Fibroblast of skin of right biceps (primary cell): ENCODE results near the gene BMF.
A peak's percentile ranks its signal among the peaks of the same experiment; 100 is the strongest.

Experiments
- DNase-seq: peaks from one replicate; pipeline ENCODE4 v3.0.0-alpha.2; 2013

Gene BMF

DNA sequence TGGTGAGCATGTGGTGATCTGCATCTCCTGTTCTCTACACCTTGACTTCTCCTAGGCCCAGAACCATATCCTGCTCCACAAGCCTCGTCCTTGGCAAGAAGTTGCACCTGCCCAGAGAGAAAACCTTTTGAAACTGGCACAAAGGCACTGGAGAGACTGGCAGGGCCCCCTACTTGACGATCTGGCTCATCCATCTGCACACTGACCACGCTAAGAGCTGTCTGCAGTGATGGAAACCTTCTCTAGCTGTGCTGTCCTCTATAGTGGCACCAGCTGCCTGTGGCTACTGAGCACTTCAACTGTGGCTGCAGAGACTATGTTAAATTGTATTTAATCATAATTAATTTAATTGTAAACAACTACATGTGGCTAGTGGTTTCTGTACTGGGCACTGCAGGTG is 43.5 kb downstream of the BMF start:
- no peak for DNase-seq

DNA sequence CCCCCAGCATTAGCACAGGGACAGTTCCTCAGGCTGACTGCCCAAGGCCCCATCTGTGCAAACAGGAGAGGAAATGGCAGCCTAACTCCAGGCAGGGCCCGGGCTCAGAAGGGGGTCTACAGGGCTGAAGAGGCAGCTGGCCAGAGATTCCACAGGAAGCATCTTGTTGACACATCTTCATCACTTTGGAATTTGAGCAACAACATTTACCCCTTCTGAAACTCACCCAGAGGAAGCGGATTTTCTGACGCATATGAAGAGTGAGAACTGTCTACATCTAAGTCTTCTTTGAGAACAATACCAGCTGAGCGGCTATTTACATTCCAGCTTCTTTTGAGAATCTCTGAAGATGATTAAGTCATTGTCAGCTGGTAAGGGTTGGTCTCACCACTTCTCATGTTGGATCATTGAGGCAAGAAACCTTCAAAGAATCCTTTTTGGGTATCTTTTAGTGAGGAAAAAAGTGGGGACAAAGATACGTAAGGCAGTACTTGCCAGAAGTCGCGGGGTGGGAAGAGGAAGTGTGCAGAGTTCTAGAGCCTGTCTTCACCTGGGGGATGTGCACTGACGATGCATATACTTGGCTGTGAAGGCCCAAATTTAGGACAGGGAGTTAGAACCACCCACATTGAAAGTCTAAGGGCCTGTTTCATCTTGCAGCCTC is 44.3 kb downstream of the BMF start:
- DNase-seq: peak; percentile 96

DNA sequence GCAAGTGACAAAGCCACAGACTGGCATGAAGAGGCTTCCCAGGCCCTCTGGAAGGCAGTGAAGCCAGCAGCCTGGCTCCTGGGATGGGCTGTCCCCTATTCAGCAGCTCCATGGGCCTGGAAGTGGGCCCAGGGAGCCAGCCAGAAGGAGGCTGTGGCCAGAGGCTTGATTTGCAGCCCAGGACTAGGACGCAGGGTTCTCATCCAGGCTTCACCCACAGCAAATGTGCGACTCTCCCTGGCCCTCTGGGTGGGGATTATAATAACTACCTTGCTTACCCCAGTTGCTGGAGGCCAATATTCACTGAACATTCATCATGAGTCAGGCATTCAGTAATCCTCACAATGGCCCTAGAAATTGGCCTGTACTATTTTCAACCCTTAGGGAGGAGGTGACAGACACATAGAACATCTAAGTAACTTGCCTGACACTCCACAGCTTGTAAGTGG is 45.1 kb downstream of the BMF start:
- DNase-seq: peak; percentile 89

DNA sequence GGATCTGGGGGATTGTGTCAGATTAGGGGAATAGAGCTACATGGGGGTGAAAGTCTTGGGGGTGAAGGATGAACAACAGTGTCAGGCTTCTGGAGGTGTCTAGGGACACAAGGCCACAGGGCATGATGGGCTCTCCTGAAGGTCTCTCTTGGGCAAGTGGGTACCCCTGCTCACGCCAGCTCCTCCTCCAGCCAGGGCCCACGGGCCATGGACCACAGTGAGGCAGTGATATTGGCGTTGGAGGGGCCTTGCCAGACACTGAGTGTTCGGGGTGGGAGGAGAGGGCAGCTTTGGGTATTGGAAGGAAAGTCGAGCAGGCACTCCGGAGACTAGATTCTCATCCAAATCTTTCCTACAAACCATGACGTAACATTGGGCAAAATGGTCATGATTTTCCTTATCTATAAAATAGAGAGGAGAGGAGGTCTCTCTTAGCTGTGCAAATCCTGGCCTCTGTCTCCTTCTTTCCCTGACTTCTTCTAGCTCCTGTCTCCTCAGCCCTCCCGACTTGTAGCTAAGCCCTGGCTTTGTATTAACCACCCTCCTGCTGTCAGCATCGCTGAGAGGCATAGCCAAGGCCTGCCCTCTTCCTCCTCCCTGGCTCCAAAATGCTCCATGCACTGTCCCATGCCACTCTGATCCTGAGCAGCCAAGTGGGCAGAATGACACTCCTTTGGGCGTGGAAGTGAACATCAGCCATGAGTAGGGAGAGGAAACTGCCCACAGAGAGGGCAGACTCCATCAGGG is 45.7 kb downstream of the BMF start:
- no peak for DNase-seq

DNA sequence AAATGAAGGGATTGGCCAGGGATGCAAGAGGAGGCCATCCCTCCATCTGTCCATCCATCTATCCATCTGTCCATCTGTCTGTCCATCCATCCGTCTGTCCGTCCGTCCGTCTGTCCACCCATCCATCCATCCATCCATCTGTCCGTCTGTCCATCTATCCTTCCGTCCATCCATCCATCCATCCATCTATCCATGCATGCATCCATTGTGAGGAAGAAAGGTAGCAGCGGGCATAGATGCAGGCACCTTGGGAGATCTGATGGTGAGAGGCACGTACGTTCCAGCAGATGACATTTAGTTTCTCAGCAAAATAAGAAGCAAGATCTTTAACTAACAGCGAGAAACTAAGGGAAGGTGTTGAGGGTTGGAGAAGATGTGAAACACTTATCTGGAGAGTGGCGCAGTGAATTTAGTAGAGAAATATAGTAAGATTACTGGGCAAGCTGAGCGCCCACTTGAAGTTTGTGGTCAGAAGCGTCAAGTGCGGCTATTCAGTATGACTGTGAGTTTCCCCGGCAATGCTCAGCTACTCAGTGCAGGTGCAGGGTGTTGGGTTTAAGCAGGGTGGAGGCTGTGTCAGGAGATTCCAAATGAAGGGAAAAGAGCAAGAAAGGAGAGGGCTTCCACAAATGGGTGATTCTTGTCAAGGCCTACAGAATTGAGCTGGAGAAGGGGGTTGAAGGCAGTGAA is 47.3 kb downstream of the BMF start:
- DNase-seq: no peak

DNA sequence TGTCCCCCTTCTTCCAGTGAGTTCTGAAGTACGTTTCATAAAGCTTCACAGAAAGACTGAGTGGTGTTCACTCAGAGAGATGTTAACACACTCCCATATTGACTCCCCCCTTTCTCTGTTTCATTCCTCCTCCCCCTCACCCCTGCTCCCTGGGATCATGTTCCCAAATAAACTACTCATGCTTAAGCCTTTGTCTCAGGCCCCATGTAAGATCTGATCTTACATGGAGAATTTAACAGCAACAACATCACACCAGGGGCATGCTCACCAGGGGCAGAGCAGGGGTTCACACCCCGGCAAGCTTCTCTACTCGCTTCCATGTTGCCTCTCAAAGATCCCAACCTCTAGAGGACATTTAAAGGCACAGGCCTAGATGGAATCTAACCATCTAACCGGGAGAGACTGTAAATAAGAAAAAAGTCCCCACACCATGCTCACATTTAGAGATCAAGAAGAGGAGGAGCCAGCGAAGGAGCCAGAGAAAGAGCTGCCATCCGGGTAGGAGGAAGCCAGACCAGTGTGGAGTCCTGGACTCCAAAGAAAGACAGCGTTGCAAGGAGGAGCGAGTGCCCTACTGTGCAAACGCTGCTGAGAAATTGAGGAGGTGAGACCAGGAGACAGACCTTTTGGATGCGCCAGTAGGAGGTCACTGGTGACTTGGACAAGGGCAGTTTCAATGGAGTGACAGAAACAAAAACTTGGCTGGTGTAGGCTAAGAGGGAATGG is 48.3 kb downstream of the BMF start:
- no peak for DNase-seq

DNA sequence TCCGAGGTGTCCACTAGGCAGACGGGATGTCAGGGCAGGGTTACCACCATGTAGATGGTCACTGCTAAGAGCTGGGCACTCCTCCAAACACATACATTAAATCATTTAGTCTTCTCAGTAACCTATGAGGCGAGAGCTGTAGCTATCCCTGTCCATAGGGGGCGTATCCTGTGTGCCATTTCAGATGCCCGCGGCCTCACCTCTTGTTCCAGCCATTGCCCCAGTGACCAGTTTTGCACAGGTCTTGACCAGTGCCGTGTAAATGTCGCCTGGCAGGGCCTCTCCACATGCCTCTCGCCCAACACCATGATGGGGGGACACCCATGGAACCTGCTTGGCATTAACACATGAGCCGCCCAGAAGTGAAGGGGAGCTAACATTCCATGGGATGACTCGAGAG is 48.9 kb downstream of the BMF start:
- DNase-seq: no peak

DNA sequence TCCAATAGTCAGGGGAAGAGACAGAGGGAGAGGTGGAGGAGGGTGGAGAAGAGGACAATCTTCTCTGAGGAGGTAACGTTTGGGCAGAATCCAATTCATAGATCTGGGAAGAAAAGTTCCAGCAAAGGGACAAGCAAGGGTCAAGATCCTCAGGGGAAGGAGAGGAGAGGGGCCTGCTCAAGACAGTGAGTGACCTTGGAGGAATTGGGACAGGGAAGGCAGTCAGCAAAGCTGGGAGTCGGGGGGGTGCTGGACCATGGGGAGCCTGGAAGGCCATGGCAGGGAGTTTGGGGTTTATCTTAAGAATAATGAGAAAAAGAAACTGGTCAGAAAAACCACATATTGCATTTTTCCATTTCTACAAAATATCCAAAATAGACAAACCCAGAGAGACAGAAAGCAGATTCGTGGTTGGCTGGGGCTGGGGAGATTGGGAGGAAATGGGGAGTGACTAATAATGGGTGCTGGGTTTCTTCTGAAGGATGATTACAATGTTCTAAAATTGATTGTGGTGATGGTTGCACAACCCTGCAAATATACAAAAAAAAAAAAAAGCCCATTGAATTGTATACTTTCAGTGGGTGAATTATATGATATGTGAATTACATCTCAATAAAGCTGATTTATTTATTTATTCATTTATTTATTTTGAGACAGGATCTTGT is 50.1 kb downstream of the BMF start:
- peak; percentile 82 for DNase-seq

DNA sequence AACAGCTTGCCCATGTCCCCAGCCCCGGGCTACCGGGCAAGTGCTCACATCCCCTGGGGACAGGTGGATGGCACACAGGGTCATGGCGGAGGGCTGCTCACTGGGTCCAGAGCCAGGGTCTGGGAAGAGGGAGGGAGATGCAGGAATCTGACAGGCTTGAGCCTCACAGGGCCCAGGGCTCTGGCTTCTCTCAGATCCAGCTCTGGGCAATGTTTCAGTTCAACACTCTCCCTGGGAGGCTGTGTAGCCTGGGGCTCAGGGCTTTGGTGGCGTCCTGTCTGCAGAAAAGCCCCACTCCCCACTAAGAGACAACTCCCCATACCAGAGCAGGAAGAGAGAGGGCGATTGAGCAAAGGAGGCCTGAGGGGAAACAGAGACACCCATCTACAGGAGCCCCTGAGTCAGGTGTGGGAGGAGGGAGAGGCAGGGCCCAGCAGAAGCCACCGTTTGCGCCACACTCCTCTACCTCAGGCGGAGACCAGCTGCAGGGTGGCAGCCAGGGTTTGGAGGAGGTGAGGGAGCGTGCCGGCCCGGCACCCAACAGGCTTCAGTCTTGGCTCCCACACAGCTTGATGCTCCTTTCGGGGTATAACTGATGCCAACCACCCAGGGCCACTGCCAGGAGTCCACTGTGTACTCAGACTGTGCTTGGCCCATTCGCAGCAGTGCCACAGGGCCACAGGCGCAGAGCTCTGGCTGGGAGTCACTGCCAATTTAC is 52.9 kb downstream of the BMF start:
- no peak for DNase-seq

DNA sequence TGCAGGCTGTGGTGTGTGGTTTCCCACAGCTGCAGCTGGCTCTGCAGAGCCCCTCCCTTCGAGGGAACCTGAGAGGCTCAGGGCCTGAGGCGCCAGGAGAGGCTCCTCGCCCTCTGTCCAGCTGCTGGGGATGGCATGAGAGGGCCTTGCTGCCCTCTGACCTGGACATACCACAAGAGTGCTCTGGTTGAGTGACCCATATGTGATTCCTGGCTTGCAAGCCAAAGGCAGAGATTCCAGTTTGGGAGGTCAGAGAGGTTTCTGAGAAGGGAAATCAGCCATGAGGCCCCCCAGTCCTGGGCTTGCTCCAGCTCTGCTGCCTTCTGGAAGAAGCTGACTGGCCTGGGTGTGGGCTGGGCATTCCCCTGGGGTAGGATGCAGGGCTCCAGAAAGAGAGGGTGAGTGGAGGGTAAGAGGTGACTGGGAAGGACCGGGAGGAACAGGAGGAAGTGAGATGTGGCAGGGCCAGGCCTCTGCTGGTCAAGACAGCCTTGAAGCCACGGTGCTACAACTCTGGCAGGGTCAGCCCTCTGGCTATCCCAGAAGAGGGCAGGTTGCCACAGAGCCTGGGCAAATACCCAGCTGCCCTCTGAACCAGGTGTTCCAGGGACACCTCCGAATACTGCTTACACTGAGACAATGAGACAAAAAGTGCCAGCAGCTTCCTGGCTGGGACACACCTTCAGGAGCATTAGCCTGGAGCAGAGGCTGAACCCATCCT is 53.7 kb downstream of the BMF start:
- no peak for DNase-seq

DNA sequence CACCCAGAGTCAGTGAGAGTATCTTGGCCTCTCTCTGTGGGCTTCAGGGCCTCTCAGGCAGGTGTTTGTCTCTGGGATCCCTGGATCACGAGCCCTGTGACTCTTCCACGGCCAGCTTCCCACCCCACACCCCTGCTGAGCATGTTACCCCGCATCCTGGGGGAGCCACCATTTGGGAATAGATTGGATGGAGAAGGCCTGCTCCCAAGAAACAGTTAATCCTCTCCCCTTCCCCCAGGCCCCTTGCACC is 54.1 kb downstream of the BMF start:
- no peak for DNase-seq

DNA sequence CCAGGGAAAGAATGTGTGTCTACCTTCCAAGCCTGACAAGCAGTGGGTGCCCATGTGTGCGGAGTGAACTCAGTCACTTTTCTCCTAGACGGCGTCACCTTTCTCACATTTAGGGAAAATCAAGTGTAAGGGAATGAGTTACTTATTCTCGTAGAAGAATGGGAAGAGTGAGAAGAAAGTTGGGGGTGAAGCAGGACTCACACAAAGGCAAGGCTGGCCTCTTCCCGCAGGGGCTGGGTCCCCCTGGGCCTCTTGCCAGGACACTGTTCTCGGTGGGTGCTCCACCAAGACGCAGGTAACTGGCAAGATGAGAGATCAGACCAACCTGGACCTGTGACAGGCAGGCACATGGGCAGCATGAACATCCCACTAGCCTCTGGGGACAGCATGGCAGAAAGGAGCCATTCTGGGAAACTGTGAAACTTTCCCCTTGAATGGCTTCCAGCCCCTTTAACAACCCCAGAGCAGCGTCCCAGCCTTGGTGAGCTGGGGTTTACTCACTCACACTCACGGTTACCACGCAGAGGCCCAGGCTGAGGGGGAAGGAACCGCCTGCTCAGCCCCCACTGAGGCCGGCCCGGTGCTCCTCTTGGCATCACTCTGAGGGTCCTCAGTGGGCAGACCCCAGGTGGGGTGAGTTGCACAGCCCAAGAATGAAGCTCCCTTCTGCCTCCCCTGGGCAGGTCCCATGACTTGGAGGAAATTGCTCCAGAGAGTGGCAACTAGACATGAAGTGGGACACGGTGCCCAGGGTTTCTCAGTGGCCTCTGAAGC is 54.7 kb downstream of the BMF start:
- peak; percentile 44 for DNase-seq

DNA sequence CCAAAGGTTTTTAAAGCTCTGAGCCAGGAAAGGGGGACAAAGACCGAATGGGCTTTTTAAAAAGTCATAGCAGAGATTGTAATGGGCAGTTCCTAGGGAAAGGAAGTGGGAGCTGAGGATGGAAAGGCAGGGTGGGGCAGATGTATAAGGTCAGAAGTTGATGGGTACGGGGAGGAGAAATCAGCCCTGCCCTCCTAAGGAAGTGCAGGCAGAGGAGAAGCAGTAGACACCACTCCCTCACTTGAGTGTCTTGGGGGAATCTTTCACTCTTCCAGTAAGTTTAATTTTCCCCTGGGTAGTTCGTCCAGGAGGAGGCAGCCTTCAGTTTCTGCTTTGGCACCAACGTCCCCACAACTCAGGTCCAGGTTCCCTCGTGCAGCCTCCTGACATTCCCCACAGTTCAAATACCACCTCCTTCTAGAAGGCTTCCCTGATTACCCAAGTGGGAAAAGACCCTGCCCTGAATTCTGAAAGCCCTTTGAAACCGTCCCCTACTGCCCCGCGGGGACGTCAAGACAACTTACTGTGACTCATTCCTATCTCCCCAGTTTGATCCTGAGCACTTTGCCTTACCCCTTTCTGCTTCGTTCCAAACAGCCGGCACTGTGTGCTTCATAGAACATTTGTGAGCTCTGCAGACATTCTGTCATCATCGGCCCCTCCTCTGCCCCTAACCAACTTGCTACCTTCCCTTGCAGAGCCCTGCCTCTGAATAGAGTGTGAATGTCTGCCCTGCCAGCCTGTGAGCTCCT is 55.4 kb downstream of the BMF start:
- DNase-seq: no peak

DNA sequence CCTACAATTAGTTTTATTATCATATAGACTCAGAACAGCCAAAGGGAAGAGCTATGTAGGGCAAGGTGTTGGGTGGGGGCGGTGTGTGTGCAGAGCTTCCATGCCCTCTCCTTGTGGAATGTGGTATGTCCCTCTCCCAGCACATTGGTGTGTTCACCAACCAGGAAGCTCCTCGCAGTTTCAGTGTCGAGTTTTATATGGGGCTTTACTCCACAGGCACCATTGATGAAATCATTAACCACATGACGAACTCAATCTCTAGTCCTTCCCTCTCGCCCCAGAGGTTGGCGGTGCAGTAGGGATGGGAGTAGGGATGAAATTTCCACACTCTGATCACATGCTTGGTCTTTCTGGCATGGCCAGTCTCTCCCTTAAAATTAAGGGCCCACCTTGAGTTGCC is 56.1 kb downstream of the BMF start:
- no peak for DNase-seq

DNA sequence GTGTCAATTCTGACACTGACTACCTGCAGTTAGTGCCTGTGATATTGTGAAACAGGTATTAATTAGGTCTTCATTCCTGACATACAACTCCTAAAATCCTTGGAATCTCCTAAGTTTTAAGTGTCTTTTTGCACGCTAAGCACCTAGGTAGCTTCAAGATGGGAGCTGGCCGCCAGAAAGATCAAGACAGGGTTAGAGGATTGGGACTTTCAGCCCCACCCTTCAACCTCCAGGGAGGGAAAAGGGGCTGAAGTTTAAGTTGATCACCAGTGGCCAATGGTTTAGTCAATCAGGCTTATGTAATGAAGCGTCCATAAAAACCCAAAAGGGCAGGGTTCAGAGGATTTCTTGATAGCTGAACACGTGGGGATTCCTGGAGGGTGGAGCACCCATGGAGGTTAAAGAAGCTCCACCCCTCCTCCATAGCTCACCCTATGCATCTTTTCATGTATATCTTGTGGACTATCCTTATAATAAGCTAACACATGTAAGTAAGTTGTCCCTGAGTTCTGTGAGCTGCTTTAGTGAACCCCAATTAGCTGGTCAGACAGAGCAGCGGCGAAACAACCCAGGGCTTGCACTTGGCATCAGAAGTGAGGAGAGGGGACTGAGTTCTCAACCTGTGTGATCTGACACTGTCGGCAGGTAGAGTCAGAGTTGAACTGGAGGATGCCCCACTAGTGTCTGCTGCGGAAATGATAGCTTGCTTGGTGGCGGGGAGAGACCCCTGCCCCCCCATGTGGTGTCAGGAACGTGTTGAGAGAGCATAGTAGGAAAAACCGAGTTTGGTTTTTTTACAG is 56.9 kb downstream of the BMF start:
- DNase-seq: no peak

DNA sequence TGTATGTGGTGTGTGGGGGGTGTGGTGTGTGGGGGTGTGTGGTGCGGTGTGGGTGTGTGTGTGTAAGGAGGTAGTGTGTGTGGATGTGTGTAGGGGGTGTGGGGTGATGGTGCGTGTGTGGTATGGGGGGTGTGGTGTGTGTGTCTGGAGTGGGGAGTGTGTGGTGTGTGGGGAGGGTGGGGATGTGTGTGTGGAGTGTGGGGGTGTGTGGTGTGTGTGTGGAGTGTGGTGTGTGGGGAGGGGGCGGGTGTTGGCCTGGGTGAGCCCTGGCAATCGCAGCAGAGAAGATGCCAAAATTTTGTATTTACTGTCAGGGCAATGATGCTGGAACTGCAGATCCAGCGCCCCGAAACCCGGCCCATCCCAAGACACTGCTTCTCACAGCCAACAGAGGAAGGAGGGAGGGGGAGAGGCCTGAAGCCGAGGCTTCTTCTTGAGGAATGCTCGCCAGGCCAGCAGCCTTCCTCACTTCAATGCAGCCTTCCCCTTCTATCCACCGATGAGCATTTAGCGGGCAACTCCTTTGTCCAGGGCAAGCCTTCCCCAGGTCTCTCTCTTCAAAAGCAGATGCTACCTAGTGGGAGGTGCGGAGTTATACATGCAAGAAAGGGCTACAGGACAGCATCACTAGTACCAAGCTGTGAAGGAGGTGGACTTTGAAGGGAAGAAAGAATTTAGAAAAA is 57.8 kb downstream of the BMF start:
- DNase-seq: peak; percentile 45

DNA sequence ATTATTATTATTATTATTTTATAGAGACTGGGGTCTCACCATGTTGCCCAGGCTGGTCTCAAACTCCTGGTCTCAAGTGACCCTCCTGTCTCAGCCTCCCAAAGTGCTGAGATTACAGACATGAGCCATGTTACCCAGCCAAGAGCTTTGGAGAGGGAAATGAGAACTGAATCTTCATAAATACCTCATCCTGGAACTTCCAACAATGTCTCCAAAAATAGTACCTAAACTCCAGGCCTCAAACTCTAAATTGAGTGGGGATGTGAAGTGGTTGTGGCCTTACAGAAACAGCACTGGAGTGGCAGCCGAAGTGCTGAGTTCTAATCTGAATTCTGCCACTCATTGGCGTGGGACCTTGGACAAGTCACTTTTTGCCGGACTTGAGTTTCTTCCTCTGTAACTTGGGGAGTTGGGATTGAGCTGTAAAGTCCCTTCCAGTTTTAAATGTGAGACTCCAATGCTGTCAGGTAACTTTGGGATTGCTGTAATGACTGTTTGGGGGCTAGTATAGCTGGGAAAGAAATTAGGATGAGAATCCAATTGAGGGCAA is 59.7 kb downstream of the BMF start:
- no peak for DNase-seq

DNA sequence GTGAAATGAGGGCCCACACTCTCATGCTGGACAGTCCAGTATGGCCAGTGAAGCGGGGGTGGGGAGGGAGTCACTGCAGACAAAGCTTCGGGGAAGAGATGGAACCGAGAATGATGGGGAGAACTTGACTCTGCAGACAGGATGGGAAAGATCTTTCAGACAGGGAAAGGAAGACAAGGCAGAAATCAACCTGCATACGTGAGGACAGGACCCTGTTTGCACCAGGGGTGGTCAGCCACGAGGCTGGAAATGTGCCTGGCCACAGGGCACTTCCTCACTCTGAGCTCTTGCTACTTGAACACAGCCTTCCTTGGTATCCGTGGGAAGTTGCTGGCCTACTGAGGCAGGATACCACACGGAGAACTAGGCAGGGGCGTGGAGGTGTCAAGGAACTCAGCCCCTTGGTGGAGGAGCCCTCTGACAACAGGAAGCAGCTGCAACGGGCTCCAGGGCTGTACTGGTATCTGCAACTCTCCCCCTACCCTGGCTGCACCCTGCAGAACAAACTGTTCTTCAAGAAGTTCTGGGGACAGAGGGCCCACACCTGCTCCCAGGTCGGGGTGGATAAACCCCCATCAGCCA is 60.4 kb downstream of the BMF start:
- DNase-seq: no peak
